HG03521 (cell line): Measurements from ENCODE around the gene TEX29.

Source experiments
- ATAC-seq: cut with Tn5 transposase; IDR thresholded peaks from one replicate; pipeline ENCODE4 v1.9.1; 2021; ENCODE audit warnings: mild to moderate bottlenecking, moderate library complexity; ENCODE audit not compliant: unreplicated experiment

TEX29 gene

DNA sequence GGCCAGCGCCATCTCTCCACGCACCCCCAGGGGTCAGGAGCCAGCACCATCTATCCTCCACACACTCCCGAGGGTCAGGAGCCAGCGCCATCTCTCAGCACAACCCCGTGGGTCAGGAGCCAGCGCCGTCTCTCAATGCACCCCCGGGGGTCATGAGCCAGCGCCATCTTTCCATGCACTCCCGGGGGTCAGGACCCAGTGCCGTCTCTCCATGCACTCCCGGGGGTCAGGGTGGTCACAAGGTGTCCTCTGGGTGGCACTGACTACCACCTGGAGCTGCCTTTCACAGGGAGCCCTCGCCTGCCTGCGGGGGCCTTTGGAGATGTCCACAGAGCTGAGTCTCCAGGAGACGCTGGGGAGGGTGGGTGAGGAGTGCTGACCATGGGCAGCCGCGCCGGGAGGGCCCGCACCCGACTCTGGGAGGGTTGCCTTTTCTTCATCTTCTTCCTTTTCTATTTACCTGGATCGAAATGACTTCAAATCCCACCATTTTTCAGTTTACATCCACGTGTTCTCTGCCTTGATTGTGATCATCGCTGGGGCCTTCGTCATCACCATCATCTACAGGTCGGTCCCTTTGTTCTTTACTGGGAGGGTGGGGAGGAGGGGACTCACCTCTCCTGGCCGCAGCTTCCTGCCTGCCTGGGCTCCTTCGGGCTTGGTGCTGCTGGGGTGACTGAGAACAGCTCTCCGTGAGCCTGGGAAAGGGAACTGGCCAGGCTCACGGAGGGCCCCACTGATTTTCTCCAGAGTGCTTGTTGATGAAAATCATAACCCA lies 19.1 kb downstream of the TEX29 start:
- ATAC-seq = no peak

DNA sequence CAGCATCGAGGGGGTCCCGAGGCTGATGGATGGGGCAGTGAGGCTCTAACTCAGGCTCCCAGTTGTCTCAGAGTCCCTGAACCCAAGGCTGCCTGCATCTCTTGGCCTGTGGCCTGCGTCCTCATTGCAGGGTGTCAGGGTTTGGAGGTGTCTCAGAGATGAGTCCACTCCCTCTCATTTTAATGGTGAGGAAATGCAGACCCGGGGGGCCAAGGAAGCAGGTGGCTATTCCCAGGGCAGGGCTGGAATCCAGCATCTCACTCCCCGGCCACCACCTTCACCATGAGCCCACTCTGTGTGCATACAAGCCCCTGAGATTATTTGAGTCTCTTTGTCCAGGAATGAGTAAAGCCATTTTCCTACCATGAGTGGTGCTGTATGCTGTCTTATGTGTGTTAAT lies 21.4 kb downstream of the TEX29 start:
- ATAC-seq = no peak

DNA sequence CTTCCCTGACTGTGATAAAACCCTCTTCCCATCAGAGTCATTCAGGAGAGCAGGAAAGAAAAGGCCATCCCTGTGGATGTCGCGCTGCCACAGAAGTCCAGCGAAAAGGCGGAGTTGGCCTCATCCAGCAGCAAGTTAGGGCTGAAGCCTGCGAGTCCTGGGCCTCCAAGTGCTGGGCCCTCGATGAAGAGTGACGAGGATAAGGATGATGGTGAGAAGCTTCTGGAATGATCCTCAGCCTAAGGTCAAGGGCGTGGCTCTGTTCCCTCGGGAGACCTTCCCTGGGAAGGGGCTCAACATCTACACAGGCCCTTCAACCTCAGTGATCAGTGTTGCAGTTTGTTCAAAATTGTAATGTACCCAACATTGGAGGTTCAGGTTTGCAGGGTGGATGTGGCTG lies 22.3 kb downstream of the TEX29 start:
- no peak for ATAC-seq

DNA sequence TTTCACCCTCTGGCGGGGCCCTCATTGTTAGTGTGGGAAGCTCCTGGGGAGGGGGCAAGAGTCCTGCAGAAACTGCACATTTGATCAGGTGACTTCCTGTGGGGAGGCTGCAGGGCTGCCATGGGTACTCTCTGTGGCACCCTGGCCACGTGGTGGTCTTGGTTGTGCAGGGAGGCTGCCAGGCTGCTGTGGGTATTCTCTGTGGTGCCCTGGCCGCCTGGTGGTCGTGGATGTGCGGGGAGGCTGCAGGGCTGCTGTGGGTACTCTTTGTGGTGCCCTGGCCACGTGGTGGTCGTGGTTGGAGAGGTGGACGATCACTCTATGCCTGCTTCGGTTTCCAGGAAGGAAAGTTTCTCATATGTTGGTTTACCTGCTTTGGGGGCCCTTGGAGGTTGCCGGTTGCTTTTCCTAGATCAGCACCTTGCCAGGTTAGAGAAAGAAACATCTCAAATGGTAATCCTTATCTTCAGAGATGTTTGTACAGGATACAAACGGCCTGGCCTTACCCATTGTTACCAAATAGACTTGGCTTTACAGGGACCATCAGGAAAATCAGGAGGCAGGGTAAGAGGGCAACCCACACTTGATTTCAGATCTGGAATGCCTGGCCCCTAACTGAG lies 22.9 kb downstream of the TEX29 start:
- ATAC-seq = no peak

DNA sequence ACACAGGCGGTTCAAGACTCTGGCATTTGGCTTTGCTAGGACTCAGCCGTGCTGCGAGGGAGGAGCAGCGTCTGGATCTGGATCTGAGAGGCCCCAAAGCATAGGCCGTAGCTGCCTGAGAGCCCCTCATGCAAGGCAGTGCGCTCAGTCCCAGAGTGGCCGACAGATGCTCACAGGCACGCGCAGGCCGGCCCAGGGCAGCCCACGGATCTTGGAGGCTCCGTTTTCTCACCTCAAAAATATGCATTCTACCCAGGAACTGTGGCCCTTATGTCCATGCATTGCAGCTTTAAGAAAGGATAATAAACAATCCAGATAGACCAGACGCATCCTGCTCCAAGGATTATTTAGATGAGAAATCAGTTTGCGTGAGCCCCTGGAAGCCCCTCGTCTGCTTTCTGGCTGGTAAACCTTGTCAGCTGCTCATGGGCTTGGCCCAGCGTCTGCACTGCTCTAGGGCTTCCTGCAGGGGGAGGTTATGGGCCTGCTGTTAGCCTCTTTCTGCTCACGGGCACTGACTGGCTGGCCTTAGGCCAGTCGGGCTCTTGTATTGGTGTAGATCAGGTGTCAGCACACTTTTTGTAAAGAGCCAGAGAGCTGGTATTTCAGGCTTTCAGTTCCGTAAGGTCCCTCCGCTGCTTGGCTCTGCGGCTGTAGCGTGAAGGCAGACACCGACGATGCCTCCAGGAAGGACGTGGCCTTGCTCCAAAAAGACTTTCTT lies 24.2 kb downstream of the TEX29 start:
- ATAC-seq = no peak

DNA sequence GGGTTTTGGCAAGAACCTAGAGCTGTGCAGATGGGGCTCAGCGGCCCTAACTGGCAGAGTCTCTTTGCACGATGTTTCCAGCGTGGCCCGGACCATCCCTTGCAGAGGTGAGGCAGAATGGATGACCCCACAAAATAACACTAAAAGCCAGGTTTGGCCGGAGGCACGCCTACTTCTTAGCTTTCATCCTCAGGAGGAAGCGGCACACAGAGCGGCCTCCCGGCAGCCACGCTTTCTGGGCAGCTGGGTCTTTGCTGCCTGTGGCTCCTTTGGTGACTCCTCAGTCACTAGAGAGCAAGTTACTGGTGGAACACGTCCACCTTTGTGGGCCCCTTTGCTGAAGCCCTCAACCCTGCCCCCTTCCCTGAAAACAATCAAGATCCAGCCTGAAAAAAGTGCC lies 25.2 kb downstream of the TEX29 start:
- ATAC-seq = no peak

DNA sequence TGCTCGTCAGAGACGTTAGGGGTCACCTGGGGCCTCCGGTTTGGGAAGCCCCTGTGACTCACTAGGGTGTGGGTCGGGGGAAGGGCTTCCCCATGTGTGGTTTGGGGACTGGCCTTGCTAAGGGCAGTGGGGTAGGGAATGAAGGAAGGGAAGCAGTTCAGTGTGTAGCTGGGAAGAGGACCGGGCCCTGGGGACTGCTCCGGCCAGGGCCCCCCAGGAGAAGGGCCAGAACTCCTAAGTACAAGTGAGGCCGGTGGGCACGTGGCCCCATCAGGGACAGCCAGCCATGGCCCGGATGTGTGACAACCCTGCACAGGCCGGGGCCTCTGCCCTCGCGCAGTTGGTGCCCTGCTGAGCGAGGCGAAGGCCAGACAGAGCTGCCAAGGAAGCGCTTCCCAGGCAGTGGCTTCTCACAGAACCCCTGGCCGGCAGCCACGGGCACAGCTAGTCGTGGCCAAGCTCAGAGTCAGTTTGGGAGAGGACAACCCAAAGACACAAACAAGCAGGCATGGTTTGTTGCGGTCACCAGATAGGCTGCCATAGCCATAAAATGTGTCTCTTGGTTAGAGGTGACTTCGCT lies 25.7 kb downstream of the TEX29 start:
- no peak for ATAC-seq

DNA sequence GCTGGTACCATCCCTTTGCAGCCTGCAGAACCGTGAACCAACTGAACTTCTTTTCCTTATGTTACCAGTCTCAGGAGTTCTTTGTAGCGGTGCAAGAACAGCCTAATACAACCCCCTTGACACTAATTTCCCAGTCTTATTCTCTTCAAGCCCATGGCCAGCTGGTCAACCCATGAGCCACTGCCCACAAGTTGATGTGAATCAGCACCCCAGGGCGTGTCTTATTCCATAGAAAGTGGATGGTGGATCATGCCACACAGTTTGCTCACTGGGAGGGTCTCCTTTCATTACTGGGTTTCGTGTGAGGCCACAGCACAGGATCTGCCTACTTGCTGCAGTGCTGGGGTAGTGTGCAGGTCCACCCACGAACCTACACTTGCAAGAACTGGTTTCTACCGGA lies 27.0 kb downstream of the TEX29 start:
- ATAC-seq = no peak

DNA sequence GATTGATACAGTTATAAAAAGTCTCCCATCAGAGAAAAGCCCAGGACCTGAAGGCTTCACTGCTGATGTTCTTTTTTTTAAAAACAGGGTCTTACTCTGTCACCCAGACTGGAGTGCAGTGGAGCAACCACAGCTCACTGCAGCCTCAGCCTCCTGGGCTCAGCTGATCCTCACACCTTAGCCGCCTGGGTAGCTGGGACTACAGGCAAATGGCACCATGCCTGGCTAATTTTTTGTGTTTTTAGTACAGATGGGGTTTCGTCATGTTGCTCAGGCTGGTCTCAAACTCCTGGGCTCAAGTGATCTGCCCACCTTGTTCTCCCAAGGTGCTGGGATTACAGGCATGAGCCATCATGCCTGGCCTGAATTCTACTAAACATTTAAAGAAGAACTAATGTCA lies 33.1 kb downstream of the TEX29 start:
- ATAC-seq = no peak

DNA sequence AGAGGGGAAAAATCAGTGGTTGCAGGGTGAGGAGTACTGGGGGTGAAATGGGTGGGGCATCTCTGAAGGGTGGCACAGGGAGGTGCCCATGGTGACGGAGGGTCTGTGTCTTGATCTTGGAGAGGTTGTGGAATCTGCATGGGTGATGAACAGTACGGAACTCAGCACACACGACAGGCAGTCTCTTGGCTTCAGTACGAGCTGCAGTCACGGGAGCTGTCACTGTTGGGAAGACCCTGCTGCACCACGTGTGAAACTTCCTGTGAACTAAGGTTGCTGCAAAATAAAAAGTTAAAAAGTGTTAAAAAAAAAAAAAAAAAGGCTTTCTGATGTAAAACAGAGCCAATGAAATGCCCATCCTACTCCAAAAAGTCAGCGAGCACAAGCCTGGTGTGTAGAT lies 34.3 kb downstream of the TEX29 start:
- ATAC-seq = no peak

DNA sequence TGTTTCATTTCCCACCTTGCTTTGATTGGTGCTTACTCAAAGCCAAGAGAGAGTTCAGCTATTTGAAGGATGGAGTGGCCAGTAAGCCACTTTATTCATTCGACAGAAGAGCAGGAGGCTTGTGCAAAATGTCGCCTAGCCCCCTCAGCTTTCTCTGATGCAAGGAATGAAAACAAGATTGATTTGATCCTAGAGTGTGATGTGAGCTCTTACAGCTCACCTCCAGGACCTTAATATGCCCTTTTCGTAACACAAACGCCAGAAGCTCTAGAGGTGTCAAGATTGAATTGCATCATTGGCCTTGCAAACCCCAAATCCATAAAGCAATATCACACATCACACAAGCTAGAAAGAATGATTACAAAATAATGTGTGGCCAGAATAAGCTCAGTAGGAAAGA lies 36.4 kb downstream of the TEX29 start:
- no peak for ATAC-seq

DNA sequence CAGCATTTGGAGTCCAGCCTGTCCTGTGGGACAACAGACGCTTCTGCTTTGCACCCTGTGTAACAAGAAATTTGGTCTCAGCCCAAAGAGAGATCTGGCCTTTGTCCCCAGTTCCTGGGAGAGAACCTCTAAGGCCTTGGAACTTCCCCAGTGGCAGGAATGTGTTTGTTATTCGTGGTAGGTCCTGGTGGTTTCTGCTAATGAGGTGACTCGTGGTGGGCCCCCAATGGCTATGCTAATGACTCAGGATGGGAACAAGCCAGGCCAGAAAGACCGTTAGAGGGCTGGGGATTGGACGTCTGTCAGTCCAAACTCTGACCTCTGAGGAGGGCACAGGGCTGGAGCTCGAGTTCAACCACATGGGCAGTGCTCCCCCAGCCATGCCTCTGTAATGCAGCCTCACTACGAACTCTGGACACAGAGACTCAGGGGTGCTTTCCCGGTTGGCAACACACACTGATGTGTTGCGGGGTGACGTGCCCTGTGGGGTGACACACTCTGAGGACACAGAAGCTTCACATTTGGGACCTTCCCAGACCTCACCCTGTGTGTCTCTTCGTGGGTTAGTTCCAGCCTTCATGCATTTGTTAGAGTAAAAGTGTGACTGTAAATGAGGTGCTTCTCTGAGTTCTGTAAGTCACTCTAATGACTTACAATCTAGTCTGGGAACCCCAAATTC lies 38.9 kb downstream of the TEX29 start:
- ATAC-seq = no peak

DNA sequence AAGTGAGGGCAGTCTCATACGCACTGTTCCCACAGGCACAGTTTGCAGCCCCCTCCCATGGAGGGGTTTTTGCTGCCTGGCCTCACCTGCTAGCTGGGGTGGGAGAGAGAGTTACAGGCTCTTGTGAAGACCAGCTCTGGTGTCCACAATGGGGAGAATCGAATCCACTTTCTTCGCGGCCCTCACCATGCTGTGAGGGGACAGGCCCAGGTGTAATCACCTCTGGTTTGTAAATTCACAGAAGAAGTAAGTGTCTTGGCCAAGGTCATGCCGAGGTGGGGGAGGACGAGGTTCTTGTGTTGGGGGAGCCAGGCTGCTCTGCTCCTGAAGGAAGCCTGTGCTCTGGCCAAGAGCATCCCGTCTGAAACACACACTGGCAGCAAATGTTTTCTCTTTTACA lies 39.5 kb downstream of the TEX29 start:
- no peak for ATAC-seq

DNA sequence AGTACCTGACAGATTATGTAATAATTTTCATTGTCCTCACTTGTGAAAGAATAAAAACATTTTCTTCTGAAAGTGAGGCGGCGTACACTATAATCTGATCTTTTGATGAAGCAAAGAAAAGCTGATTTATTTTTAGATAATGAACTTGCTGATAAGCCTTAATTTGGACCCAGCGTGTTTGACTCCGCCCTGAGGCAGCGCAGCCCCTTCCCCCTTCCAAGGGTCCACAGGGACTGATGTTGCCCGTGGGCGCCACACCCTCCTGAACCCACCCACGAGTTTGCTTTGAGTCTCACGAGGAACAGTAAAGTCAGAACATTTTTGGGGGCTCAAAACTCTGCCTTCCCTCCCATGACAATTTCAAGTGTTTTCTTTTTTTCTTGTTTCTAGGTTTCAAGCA lies 40.0 kb downstream of the TEX29 start:
- ATAC-seq = no peak

DNA sequence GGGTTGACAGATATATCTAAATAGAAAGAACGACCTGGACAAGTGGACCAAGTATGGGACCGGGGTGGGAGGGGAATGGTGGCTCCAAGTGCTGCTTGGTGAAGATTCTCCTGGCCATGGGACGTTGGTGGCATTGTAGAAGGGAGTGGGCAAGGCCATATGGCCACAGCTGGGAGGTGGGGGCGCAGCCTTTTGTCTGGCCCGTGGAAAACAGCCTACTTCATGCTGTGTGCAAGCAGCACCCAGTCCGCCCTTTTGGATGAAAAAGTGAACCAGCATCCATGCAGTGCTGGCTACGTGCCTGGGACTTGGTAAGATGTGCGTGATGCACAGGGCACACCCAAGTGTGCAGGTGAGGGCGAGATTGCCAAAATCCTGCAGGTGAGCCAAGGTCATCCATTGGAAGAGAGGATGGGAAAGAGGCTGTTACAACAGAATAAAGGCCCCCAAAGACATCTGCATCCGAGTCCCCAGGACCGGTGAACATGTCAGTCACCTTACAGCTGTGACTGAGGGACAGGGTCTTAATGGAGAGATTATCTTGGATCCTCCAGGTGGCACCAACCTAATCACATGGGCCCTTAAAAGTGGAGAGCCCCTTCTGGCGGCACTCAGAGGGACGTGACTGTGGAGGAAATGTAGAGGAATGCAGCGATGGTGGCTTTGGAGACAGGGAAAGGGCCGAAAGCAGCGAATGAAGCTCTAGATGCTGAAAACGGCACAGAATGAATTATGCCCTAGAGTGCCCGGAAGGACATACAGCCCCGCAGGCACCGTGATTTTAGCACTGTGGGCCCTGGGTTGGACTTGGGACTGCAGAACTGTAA lies 40.8 kb downstream of the TEX29 start:
- ATAC-seq = no peak

DNA sequence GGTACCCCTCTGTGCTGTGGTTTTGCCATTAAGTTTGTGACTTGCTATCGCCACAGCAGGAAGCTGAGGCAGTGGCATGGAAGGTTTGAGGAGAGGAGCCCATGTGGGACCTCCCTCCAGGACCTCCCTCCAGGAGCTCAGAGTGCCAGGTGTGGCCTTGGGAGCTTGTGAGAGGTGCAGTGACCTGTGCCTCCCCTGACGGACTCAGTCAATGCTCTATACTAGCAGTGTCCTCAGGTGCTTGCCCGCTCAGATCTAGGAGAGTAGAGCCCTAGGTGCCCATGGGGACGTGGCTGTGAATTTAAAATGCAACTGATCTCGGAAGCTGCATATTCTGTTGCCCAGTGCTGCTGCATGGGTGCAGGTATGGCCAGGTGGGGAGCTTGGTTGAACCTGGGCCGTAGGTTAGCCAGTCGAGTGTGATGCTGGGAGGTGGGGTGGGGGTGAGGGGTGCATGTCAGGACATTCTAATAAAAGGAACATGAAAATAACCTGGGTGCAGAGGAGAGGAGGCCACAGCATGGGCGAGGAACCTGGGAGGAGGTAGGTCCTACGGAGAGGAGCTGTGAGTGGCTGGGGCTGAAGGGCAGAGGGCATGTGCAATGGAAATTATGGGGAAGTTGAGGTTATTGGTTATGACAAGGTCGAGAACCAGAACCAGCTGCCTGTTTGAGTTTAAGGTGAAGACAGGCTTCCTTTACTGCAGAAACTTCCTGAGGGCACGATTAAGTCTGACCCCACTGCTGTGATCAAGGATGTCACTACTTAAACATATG lies 41.6 kb downstream of the TEX29 start:
- ATAC-seq = no peak

DNA sequence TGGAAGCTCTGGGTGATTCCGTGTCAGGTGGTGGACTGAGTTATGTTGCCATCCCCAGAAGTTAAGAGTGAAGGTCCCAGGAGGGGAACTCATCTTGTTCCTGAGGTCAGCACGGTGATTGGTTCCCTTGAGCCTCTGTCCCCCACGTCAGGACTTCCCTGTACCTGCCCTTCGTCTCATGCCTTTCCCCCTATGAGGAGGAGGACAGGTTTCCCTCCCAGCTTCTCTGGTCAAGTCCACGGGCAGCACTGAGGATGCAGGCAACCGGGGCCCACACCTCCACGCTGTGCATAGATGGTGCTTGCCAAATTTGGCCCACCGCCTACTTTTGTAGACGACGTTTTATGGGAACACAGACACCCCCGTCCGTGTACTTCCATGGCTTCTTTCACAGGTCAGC lies 42.7 kb downstream of the TEX29 start:
- no peak for ATAC-seq

DNA sequence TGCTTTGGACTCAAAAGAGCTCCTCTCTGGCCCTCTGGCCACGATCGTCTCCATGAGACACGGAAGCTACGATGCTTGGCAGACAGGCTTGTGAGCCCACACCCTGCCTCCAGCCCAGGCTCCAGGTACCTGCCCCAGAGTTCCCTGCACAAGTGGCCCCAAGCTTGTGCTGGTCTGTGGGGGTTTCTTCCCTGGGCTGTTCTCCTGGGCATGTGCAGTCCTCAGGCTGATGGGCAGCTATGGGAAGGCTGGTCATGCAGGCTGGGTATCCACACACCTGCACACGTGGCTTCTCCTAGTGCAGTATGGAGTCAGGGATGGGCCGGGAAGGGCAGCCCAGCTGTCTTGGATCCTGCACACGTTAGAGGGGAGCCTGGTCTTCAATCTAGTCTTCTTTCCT lies 43.1 kb downstream of the TEX29 start:
- ATAC-seq = no peak

DNA sequence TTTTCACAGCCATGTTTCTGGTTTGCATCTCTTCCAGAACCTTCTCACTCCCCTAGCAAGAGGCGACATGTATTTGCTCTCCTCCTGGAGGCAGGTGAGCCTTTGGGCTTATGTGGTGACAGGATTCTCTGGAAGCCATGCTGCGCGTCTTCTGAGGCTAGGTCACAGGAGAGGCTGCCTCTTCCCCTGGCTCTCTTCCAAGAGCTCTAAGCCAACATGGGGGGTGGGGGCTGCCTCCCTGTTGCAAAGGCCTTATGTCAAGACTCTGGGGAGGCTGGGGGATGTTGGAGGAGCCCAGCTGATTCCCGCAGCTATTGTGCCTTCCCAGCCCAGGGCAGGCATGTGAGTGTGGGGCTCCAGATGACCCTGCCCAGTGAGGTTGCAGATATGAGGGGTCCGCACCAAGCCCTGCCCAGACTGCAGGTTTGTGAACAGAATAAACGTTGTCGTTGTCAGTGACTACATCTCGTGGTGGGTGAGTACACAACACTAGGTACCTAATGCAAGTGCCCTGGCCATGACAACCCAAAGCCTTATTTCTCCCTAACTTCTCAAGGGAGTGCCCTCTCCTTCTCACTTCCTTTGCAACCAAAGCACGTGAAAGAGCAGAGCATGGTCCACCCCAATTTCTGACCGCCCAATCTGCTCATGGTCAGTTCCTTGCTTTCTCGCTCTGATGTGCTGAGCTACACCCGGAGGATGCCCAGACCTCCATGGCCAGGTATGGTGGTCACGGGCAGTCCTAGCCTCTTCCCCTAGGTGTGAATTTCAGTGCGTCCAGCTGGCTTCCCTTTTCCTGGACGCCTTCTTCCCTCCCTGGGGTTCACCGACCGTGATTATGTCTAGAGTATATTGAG lies 44.9 kb downstream of the TEX29 start:
- no peak for ATAC-seq
